Putamen (tissue), 1 donor: Measurements from ENCODE around the gene PRR32.
"Not testable (repeated sequence)": the region's sequence is repeated elsewhere in the genome, so short reads cannot be mapped to it uniquely, and the experiment has no call there.

Source experiments
- DNase-seq: peaks from one replicate; pipeline ENCODE4 v3.0.0-alpha.2; 2016; ENCODE audit warnings: low spot score

PRR32 gene, protein sequence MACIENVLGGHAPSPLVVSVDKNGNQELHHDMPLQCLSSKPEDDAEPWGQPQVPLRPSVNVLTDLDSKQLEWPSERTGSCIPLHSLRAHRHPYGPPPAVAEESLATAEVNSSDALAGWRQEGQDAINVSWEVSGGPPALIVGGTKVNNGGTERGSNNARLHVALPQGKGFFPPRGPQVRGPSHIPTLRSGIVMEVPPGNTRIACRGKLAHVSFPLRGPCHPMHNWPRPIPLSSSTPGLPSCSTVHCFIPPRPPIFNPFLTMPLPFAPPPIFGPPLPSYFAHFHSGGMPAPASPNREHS

DNA sequence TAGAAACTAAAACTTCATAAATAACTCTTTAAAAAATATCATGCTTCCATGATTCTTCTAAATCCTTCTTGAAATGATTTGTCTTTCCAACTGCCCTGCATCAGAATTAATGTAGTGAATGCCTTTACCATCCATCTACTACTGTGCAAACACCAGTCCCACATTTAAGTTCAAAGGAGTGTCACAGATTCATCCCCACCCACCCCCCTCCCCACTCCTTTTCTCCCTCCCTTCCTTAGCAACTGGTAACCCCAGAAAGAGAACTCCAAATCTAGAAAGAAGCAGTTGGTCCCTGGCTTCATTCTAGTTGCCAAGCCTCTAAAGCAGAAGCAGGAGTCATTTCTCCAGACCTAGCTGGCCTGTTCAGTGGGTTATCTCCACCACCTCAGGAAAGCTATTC lies at the start of gene PRR32:
Gene PRR32 (plus strand): TSS at position 301 of the 400 bp plus-strand sequence. CDS start 115 bp downstream, outside the sequence.
- DNase-seq, result no peak

DNA sequence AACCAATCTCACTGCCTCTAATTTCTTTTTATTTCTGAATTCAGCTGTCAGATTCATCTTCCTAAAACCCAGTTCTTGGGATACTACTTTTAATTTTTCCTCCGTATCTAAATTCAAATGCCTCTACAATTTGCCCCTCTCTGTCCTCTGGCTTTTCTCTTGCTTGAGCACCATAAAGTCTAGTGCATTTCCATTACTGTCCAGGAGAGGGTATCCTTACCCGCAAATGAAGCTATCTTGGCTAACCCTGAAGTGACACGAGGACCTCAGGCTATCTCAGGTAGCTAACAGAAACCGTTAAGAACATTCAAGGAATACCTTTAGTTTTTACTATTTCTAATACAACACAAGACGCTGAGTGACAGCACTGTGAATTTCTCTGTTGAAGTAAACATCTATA lies 49.4 kb upstream of the PRR32 start:
- peak; percentile 0 for DNase-seq

DNA sequence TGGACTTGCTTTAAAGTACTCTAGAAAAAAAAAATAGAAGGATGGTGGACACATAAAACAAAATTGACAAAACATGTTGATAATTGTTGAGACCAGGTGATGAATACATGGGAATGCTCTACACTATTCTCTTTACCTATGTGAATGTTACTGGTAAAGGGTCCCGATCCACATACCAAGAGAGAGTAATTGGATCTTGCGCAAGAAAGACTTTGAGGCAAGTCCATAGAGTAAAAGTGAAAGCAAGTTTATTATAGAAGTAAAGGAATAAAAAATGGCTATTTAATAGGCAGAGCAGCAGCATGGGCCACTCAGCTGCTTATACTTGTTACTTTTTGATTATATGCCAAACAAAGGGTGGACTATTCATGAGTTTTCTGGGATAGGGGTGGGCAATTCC lies 34.0 kb upstream of the PRR32 start:
- DNase-seq, result no peak

DNA sequence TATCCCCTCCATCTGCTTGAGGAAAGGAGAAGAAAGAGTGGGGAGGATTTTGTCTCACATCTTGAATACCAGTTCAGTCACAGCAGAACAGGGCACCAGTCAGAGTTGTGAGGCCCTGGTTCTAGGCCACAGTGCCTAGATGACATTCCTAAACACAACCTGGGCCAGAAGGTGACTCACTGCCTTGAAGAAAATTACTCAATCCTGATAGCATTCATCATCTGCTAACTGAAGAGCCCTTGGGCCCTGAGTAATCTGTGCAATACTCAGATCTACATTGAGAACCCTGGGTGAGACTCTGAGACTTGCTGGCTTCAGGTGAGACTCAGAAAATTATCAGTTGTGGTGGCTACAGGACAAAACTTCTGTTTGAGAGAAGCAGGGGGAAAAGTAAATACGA lies 20.5 kb upstream of the PRR32 start:
- no peak for DNase-seq

DNA sequence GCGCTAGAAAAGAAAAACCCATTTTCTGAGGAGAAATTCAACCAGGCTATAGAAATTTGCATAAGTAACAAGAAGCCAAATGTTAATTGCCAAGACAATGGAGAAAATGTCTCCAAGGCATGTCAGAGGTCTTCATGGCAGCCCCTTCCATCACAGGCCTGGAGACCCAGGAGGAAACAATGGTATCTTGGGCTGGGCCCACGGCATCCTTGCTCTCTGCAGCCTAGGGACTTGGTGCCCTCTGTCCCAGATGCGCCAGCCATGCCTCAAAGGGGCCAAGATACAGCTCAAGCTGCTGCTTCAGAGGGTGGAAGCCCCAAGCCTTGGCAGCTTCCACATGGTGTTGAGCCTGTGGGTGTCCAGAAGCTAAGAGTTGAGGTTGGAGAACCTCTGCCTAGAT lies 12.7 kb upstream of the PRR32 start:
- not testable (repeated sequence) for DNase-seq

DNA sequence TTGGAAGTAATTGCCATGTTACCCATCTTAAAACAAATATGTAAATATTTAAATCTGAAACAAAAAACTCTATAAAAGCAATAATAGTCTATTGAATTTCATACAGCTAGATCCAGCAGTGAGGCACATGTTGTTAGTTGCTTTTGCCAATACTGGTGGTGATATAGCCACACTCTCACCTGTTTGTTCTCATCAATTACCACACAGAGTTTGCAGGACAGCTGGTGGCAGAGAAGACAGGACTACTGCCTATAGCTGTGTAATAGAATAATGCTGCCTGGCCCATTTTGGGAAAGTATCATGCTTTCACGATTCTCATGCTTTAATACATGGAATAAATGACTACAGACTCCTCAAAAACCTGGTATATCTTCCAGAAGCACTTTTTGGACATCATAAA lies 3.7 kb upstream of the PRR32 start:
- no peak for DNase-seq

DNA sequence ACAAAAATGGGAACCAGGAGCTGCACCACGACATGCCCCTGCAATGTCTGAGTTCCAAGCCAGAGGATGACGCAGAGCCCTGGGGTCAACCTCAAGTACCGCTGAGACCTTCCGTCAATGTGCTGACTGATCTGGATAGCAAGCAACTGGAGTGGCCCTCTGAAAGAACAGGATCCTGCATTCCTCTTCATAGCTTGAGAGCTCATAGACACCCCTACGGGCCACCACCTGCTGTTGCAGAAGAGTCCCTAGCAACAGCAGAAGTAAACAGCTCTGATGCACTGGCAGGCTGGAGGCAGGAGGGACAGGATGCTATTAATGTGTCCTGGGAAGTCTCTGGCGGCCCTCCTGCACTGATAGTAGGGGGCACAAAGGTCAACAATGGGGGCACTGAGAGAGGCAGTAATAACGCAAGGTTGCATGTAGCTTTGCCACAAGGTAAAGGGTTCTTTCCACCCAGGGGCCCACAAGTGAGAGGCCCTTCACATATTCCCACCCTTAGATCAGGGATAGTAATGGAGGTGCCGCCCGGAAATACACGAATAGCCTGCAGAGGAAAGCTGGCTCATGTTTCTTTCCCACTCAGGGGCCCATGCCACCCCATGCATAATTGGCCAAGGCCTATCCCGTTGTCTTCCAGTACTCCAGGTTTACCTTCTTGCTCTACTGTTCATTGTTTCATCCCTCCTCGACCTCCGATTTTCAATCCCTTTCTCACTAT lies 1.3 kb downstream of the PRR32 start:
- DNase-seq, result no peak

DNA sequence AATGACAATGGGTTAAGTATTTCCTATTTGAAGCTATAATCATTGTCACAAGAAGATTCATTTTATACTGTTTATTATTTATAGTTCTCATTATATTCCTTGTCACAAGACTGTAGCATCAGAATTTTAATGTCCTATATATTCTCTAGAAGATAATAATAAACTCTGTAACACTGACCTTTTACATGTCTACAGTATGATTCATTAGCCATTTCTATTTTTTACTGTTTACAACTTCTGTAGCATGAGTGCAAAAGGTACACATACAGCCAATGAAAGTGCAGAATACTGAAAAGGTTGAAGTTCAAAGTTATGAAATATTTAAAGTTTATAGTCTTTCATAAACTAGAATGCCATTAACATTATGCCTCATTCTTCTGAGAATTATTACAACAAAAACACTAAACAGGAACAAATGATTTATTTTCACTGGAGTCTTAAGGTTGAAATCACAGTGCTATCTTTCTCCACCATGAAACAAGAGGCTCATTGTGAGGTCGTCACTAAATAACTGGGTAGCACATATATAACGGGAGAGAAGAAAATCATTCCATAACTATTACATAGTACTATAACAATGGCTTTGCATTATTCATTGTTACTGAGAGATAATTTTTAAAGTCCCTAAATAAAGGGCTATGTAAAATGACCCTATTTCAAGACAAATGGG lies 4.9 kb downstream of the PRR32 start:
- DNase-seq, result no peak

DNA sequence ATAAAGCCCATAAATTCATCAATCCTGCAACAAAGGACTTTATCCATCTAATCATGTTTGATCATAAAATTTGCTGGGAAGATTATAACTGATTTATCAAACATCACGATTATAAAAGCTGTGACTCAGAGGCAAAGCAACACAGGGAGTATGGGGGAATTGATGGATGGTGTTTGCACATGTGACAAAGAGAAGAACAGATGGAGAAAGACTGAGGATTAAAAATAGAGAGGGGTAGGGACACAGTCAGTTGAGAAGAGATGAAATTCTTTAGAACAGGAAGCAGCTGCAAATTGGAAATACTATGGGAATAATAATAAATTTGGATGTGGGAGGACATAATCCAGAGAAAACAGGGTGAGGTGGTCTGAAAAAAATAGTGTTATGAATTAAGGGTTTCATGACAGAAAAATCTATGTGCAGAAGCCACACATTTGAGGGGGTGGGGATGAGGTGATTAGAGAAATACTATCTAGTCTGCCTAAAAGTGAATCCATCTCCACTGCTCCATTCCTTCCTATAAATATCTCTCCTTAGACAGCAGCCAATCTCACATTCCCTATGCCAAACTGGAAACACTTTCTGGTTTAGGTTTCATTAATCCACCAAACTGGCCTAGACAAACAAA lies 6.2 kb downstream of the PRR32 start:
- DNase-seq, result no peak

DNA sequence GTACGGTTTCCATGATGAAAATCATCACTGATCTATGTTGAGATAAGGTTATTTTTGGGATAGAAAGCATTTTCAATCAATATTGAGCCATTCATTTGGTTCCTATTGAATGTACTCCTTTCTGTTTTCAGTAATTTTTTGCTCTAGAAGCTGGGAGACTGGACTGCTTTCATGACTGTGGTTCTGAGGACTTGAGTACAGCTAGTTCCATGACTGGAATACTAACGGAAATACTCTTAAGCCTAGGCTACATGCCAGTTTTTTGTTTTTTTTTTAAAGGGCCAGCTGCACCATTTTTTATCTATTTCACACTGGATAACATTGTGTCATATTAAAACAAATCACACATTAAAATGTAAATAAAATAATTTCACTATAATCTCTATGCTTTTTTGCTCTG lies 16.7 kb downstream of the PRR32 start:
- no peak for DNase-seq

DNA sequence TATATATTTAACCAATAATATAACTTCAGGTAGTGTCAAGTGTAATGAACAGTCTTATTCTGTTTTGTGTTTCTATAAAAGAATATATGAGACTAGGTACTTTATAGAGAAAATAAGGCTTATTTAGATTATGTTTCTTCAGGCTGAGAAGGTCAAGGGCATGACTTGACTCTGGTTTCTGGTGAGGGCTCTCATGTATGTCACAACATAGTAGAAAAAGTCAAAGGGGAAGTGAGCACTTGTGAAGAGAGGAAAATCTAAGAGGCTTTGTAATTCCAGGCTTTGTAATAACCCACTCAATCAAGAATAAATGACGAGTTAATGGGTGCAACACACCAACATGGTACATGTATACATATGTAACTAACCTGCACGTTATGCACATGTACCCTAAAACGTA lies 27.6 kb downstream of the PRR32 start:
- no peak for DNase-seq

DNA sequence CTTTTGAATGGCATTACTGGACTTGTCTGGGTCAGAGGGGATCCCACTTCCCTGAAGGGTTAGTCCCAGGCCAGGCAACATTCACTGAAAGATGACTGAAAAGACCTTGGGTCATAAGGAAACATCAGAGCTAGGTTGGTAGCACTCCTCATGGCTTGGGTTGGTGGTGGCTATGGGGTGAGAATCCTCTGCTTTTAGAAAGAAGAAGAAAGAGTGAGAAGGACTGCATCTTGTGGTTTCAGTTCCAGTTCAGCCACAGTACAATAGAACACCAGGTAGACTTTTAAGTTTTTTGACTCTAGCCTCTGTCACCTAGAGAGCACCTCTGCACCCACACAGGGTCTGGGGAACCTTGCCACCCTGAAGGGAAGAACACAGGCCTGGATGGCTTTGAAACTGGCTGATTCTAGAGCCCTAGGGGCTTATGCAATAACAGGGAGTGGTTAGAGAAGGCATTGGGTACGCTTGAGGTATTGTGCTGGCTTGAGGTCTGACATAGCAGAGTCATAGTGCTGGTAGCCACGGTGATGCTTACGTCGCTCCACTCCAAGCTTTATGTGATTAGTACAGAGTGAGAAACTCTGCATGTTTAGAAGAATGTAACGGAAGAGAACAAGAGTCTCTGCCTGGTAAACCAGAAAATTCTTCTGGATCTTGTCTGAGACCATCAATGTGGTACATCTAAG lies 36.5 kb downstream of the PRR32 start:
- no peak for DNase-seq
